ENCODE results near the gene C2orf49.

C2orf49 gene

GRCh38 chr2:105294844-105295481 lies 42.4 kb upstream of the C2orf49 start:
- no peak overlapping the region for H3K4me3 ChIP-seq (ENCODE audit: low read length)
- peak; percentile 73 for DNase-seq (ENCODE audit: low read depth)
- TF ChIP-seq, protein P1, sequence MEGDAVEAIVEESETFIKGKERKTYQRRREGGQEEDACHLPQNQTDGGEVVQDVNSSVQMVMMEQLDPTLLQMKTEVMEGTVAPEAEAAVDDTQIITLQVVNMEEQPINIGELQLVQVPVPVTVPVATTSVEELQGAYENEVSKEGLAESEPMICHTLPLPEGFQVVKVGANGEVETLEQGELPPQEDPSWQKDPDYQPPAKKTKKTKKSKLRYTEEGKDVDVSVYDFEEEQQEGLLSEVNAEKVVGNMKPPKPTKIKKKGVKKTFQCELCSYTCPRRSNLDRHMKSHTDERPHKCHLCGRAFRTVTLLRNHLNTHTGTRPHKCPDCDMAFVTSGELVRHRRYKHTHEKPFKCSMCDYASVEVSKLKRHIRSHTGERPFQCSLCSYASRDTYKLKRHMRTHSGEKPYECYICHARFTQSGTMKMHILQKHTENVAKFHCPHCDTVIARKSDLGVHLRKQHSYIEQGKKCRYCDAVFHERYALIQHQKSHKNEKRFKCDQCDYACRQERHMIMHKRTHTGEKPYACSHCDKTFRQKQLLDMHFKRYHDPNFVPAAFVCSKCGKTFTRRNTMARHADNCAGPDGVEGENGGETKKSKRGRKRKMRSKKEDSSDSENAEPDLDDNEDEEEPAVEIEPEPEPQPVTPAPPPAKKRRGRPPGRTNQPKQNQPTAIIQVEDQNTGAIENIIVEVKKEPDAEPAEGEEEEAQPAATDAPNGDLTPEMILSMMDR (IDR thresholded peaks at IDR 0.05; ENCODE audit: insufficient read depth, low read depth, low read length, missing control alignments): peak; percentile 73

DNA sequence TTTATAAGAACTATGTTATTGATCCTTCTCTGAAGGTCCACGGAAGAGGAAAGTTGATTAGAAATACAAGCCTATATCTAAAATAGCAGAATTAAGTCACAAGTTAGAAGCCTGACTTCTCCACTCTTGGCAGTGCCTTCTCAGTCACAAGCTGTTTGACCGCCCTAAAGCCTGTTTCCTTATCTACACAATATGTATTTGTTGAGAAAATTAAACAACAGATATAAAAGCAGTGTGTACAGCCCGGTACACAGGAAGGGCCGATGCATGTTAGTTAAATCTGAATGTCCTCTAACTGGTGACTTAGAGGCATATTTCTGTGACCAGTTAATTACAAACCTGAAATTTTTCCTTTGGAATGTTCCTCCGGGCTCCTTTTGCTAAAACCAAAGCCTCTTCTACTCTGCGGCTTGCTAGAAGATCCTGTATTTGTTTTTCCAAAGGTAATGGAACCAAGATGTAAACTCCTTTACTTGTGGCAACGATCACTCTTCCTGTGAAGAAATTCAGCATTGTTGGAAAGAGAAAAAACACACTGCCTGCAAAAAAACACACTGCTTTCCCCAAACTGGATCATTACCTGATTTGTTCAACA lies 41.2 kb upstream of the C2orf49 start:
- TF ChIP-seq, protein P1 (IDR thresholded peaks at IDR 0.05; ENCODE audit: insufficient read depth, low read depth, low read length, missing control alignments): no peak
- H3K4me3 ChIP-seq (ENCODE audit: low read length): no peak overlapping the region
- DNase-seq (ENCODE audit: low read depth): no peak

GRCh38 chr2:105297216-105297615 lies 40.1 kb upstream of the C2orf49 start:
- DNase-seq (ENCODE audit: low read depth): no peak
- TF ChIP-seq, protein P1 (IDR thresholded peaks at IDR 0.05; ENCODE audit: insufficient read depth, low read depth, low read length, missing control alignments): no peak
- no peak overlapping the region for H3K4me3 ChIP-seq (ENCODE audit: low read length)

DNA sequence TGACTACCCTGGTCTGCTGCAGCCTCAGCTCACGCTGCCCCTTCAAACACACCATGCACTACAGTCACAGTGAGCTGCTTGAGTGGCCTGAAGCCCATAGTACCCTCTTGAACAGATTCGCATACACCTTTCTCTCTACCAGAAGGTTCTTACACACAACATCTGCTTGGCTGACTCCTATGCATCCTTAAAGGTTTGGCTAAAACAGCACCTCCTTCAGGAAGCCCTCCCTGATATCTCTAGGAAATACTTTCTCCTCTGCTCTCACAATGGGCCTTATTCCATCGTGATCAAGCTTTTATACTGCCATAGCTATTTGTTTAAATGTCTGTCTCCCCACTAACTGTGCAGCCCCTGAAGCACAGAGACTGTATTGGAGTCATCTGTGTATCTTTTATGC lies 39.3 kb upstream of the C2orf49 start:
- DNase-seq (ENCODE audit: low read depth): no peak
- no peak overlapping the region for H3K4me3 ChIP-seq (ENCODE audit: low read length)
- TF ChIP-seq, protein P1 (IDR thresholded peaks at IDR 0.05; ENCODE audit: insufficient read depth, low read depth, low read length, missing control alignments): no peak

- no peak for DNase-seq (ENCODE audit: low read depth)
- TF ChIP-seq, protein P1 (IDR thresholded peaks at IDR 0.05; ENCODE audit: insufficient read depth, low read depth, low read length, missing control alignments): peak; percentile 11
- no peak overlapping the region for H3K4me3 ChIP-seq (ENCODE audit: low read length)
Measured at GRCh38 chr2:105299290-105299689, 38.0 kb upstream of the C2orf49 start.

DNA sequence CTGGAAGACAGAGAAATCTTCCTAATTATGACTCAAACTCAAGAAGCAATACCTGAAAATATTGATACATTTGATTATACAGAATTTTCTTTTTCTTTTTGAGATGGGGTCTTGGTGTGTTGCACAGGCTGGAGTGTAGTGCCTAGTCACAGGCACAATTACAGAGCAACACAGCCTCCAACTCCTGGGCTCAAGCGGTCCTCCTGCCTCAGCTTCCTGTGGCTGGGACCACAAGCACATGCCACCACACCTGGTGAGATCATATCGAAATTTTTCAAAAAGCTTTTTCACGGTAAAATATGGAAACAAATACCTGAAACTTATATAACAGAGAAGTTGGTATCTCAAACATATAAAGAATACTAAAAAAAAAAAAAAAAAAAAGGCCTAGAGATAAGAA lies 35.7 kb upstream of the C2orf49 start:
- DNase-seq (ENCODE audit: low read depth): no peak
- TF ChIP-seq, protein P1 (IDR thresholded peaks at IDR 0.05; ENCODE audit: insufficient read depth, low read depth, low read length, missing control alignments): no peak

DNA sequence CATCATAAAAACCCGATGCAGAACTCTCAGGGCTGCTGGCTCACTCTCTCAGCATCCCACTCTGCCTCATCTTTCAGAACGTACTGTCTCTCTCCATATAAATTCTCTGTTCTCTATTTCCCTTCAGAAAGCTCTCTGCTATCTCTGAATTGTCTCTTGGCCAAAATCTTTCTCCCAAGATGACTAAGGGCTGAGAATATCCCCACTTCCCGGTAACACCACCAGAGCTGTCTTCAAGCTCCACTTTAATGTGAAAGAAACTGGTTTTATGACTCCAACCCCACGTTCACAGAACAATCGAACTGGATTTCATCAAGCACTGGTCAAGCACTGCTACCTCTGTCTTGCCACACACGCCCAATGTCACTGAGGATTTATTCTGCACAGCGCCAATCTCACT lies 30.2 kb upstream of the C2orf49 start:
- no peak overlapping the region for H3K4me3 ChIP-seq (ENCODE audit: low read length)
- TF ChIP-seq, protein P1 (IDR thresholded peaks at IDR 0.05; ENCODE audit: insufficient read depth, low read depth, low read length, missing control alignments): no peak
- no peak for DNase-seq (ENCODE audit: low read depth)

More for the DNA sequence above, 35.7 kb upstream of the C2orf49 start:
- no peak overlapping the region for H3K4me3 ChIP-seq (ENCODE audit: low read length)

Data from epithelial cell of esophagus (primary cell).